ENCODE results near the gene EEA1.

Gene EEA1

DNA sequence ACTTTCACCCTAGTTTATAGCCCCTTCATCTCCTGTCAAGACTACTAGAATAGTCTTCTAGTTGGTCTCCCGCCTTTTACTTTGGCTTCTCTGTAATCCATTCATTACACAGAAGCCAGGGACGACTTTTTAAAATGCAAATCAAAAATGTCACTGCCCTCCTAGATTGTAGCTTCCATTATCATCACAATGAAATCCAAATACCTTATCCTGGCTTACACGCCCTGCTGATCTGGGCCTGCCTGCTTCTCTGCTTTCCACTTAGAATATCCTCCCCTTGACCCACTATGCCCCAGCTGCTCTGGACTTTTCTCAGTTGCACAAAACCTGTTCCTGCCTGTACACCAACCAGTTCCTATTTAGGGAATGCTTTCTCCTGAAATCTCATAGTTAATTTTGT is 4.5 kb upstream of the EEA1 start:
- DNase-seq, result no peak

- no peak for DNase-seq
These were observed 1.3 kb upstream of the EEA1 start for GRCh38 chr12:92930421-92930820.

- no peak for DNase-seq
These were observed 888 bp upstream of the EEA1 start for GRCh38 chr12:92929983-92930382.

DNA sequence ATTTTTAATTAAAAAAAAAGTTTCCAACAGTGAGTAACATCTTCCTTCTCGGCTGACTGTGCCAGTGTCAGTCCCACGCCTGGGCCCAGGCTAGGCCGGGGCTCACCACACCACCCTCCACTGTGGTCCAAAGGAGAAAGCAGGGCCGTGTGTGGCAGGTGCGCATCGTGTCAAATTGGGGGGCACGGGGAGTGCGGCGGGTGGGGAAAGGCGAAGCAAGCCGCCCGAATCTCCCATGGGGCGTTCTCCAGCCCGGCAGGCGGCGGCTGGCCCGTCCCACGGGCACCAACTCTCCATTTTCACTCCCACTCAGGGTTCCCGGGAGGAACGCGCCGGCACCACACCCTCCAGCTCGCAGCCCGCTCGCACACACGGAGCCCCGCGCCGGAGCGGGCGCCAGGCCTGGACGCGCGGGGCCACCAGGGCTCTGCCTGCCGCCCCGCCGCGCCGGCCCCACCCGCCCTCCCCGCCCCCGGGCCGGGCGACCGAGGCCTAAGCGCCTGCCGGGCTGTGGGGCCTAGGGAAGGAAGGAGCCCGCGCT is 604 bp downstream of the EEA1 start:
- DNase-seq, result no peak

DNA sequence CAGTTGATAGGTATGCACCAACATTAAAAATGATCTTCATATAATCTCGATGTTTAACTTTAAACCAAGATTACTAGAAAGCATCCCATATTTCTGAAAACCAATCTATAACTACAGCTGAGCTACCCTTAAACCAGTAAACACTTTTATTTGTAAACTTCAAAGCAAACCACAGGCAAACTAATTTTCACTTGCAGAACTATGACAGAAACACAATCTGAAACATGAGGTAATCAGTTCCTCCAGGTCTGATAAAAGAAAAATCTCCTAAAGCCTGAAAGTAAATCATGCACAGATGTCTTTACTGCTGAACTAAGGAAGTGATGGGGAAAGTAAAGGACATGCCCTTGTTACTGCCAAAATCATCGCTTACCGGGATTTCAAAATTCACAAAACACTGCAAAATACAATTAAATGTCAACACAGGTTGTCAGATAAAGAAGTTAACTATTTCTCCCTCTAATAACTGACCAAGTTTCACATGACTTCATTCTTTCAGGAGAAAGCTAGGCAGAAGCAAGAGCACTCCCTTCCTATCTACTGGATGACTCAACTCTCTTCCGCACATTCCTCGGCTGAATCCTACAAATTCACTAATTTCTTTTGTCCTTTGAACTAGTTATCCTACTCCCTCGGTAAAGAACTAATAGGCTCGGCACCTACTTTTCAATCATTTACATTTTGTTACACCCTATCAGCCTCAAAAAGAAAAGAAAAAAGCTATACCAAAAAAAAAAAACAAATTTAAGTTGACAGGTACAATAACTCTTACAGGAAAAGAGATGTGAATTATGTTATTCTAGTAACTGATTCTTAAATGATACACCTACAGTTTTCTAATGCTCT is 1.4 kb downstream of the EEA1 start:
- no peak for DNase-seq

DNA sequence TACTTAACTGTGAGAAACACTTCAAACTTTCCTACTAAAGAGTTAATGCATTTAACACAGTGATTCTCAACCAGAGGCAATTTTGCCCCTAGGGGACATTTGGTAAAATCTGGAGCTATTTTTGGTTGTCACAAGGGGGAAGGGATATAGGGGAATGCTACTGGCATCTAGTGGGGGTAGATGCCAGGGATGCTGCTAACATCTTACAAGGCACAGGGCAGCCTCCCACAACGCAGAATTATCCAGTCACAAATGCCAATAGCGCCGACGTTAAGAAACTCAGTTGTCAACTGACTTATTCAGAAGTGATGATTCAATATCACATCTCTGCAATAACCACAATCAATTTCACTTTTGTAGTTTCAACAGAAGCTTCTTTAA is 2.0 kb downstream of the EEA1 start:
- no peak for DNase-seq

DNA sequence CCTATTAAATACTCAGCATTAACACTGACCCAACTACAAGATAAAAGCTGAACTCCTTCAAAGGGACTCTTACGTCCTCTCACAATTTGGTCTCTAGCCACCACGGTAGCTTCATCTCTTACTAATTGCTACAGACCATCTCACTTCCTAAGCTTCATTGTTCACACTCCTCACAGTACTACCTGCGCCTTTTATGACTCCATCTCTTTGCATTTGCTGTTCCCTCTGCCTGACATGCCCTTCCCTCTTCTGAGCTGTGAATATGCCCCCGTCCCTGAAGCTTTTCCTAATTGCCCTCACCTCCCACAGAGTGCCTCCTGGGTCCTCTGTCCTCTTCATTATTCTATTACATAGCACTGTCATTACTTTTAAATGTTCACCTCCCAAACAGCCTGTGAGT is 2.5 kb downstream of the EEA1 start:
- DNase-seq, result no peak

DNA sequence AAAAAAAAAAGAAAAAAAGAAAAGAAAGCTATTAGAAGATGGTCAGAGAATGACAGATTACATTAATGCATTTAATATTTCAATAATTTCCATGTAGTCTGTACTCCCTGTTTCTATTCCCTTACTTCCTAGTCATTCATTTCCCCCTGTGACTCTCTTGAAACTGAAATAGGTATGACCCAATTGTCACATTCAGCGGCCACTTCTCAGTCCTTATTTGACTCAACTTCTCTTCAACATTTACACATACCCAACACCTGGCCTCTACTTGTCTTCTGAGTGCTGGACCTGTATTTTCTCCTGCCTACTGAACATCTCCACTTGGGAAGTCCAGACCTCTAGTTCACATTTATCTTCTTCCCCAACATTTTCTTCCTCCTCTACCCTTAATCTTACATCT is 7.2 kb downstream of the EEA1 start:
- no peak for DNase-seq

GRCh38 chr12:92915365-92915764 is 13.7 kb downstream of the EEA1 start:
- DNase-seq, result no peak

DNA sequence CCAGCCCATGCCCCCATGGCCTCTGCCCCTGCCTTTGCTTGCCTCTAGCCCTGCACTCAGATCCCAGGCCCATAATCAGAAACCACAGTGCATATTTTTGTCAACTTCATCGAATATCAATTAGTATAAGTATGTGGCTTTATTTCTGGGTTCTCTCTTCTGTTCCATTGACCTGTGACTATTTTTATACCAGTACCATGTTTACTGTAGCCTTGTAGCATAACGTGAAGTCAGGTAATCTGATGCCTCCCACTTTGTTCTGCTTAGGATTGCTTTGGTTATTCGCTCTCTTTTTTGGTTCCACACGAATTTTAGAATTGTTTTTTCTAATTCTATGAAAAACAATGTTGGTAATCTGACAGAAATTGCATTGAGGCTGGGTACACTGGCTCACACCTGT is 14.9 kb downstream of the EEA1 start:
- DNase-seq, result no peak

DNA sequence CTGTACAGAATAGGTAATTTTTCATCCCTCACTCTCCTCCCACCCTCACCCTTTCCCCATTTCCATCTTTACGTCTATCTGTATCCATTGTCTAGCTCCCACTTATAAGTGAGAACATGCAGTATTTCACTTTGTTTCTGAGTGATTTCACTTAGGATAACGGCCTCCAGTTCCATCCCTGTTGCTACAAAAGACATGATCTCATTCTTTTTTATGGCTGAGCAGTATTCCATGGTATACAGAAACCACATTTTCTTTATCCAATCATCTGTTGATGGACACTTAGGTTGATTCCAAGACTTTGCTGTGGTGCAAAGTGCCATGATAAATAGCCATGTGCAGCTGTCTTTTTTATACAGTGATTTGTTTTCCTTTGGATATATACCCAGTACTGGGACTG is 16.4 kb downstream of the EEA1 start:
- DNase-seq, result no peak

DNA sequence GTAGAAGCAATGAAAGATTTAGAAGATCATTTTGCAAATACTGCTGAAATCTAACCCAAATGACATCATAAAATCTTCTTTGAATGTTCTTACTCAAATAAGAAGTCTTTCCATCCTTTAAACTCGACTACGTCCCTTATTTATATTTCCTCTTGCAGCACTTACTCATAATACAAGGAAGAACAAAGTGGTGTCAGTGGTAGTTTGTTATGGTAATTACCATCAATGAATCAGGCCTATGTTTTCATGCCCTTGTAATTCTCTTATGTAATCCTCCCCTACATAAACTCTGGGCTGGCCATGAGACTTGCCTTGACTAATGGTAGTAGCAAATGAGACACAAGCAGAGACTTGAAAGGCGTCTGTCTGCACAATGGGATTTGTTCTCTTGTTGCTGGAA is 17.0 kb downstream of the EEA1 start:
- DNase-seq, result no peak

DNA sequence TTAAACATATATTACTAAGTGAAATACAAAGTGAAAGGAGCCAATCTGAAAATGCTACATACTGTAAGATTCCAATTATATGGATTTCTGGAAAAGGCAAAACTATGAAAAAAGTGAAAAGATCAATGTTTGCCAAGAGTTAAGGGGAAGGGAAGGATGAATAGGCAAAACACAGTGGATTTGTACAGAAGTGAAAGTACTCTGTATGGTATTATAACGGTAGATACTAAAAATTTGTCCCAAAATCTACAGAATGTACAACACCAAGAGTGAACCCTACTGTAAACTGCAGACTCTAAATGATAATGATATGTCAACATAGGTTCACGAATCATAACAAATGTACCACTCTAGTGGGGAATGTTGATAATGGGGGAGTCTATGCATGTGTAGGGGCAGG is 17.8 kb downstream of the EEA1 start:
- DNase-seq, result no peak

GRCh38 chr12:92908108-92908507 is 21.0 kb downstream of the EEA1 start:
- DNase-seq, result no peak

DNA sequence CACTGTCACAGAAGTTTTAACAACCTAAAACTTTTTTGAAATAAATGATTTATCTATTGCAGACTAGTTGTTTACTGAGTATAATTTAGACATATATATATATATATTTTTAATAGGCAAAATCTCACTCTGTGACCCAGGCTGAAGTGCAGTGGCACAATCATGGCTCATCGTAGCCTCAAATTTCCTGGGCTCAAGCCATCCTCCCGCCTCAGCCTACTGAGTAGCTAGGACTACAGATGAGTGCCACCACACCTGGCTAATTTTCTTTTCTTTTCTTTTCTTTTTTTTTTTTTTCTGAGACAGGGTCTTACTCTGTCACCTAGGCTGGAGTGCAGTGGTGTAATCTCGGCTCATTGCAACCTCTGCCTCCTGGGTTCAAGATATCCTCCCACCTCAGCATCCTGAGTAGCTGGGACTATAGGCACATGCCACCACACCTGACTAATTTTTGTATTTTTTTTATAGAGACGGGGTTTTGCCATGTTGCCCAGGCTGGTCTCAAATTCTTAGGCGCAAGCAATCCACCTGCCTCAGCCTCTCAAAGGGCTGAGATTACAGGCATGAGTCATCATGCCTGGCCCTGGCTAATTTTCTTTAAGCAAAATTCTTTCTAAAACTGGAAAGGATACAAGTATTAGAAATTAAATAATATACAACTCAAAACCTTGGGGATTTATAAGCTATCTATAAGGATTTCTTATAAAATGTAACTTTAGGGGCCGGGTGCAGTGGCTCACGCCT is 23.1 kb downstream of the EEA1 start:
- no peak for DNase-seq

- DNase-seq, result no peak
These were observed 23.8 kb downstream of the EEA1 start for GRCh38 chr12:92905258-92905810.

GRCh38 chr12:92900941-92901340 is 28.2 kb downstream of the EEA1 start:
- DNase-seq, result no peak

GRCh38 chr12:92899386-92900001 is 29.6 kb downstream of the EEA1 start:
- no peak for DNase-seq

GRCh38 chr12:92898755-92899154 is 30.3 kb downstream of the EEA1 start:
- DNase-seq, result no peak

DNA sequence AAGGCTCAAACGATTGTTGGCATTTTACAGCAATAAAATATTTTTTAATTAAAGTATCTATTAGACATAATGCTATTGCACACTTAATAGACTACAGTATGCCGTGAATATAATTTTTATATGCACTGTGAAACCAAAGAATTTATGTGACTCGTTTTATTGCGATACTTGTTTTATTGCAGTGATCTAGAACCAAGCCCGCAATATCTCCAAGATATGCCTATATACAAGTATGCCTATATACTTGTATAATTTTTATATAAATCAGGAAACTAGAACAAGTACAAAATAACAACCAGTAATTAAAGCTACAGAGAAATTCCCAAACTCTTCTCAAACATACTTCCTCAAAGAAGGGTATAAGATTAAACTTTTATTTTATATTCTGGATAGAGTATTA is 31.3 kb downstream of the EEA1 start:
- no peak for DNase-seq

- no peak for DNase-seq
These were observed 38.4 kb downstream of the EEA1 start for GRCh38 chr12:92890601-92891106.

- DNase-seq, result no peak
These were observed 43.0 kb downstream of the EEA1 start for GRCh38 chr12:92886131-92886530.

DNA sequence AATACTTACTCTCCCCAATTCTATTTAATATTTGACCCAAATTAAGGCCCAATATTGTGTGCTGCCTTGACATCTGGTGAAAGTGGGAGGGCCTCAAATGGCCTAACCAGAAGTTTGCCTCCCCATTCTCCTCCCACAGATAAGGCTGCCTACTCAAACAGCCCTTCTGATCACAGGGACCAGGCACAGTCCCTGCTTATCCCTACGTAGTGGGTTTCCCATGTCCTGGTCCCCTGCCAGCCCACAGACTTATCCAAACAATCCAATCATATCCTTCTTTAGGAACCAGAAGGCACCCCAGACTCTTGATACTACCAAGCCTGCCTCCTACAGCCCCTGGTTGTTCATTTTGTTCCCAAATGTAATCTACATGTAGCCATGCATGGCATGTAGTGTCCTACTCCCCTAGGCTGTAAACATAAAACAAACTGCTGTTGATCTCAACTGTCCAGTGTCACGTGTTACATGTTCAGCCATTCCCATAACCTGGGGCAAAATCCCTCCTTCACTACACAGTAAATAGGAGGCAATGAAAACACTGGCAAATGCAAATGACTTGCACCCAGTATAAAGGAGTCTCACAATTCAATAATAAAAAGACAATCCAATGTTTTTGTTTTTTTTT is 49.3 kb downstream of the EEA1 start:
- DNase-seq, result no peak

Data from NCI-H1092 (cell line).